GM19467 (cell line): ENCODE measurements around the gene CXCR6.

Source experiments
- ATAC-seq: cut with Tn5 transposase; IDR thresholded peaks from one replicate; pipeline ENCODE4 v1.9.1; 2021; ENCODE audit warnings: mild to moderate bottlenecking, moderate library complexity; ENCODE audit not compliant: unreplicated experiment

The CXCR6 gene

DNA sequence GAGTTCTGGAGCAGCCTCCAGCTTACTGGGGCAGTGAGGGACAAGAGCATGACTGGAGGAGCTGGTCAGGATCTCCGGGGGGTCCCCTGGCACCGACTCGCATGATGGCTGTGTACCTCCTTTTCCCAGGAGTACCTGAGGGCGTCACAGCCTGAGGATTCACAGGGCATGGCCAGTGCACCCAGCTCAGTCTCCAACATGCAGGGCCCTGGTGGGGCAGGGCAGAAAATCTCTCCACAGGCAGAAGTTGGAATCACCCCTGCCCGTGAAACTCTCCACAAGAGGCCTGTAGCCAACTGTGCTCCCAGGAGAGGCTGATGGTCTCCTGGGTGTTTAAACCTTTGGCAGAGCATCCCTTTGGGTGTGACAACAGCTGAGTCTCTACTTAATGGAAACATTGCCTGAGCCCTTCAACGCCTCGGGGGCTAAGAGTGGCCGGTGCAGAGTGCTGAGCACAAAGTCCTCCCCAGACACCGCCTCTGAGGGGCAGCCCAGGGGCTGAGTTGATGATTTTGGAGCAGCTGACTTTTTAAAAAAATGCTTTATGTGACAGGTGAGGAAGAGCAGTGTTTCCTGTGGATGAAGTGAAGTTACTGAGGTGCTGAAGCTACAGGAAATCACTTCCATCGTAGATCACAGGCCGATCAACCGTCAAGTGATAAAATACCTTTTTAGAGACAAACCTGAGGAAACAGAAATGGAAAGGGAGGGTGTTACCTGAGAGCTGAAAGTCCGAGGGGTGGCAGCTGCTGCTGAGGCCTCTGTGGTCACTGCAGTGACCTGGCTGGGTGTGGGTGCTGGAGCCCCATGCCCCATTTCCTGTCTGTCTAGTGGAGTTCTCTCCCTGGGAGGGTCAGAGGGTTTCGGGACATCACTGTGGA, 21.9 kb upstream of the CXCR6 start:
- ATAC-seq: no peak

DNA sequence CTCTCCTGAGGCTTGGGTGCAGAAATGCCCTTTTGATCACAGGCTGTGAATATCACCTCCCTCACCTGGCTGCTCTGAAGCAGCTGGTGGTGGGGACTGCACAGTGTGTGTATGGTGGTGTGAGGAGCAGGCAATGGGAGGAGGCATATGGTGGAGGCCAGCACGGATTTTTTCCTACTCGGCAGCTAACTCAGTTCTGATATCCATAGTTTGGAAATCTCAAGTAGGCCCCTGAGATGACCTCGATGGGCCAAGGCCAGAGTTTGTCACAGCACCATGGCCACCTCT, 21.3 kb upstream of the CXCR6 start:
- ATAC-seq: no peak

DNA sequence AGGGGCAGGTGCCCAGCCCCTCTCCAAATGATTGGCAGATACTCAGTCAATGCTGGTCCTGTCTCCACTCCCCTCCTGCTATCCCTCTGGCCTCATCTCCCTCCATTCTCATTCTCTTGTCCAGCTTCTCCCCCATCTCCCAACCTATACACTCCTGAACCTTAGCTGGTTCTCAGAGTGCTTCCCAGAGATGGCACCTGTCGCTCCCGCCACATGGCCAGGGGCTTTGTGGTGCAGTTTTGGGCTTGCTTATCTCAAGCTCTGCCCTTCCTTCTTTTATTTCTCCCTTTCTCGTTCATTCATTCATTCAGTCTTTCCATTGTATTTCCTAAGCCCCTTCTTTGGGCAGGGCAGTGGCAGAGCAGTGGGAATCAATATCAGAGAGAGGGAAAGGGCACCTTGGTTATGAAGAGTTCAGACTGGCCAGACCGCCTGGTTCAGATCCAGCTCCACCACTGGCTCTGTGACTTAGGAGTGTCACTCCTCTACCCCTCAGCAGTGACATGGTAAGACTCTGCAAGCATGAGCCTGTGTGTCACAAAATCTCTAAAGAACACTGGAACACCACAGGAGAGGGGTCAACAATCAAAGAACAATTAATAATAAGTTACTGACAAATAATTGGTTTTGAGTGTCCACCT, 20.2 kb upstream of the CXCR6 start:
- no peak for ATAC-seq

DNA sequence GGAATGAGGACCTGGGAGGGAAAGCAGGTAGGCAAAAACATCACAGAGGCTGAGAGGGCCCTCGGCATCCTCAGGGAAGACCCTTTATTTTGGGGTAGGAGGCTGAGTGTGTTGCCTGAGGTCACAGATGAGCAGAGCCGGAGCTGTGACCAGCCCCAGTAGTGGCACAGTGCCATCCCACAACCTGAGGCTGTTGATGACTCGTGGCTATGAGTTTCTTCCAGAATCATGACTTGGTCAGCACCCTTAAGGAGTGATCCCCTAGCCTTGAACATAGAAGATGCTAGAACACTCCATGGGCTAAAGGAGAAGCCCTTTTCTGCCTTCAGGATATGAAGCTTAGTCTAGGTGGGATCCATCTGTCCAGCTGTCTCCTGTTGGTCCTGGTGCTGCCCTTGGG, 19.5 kb upstream of the CXCR6 start:
- no peak for ATAC-seq

DNA sequence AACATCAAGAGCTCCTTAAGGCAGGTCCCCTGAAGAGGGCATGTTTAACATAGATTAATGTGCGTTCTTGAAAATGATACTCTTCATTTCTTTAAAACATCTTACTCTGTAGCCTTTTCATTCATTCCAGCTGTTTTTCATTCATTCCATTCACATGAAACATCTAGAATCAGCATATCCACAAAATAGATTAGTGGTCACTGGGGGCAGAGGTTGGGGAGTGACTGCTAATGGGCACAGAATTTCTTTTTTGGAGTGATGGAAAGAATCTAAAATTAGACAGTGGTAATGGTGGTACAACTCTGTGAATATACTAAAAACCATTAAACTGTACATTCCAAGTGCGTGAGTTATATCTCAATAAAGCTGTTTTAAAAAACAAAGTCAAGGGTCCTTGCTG, 15.4 kb upstream of the CXCR6 start:
- ATAC-seq: no peak

DNA sequence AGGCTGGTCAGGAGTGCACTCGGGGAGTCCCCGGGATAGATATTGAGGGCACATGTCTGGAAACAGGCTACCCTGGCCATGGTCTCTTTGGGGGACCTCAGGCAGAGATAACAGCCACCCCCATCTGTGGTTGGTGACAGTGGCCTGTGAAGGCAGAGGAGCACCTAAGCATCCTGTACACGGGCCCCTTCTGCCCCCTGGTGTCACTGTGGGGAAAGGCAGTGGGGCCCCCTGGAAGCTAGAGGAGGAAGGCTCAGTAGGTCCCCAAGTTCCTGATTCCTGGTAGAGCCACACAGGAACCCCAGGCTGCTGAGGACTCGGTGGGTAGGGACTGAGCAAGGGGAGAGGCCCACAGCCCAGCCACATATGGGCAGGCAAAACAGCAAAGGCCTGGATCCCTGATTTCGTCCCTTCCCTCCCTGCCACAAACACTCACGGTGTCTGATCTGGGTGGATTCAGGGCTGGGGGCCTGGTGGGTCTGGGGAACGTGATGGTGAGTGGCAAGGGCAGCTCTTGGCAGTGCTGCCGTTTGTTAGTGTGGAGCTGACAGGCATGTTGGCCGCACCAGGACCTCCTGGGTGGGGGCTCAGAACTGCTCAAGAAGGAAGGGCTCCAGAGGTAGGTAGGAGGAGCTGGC, 14.1 kb upstream of the CXCR6 start:
- no peak for ATAC-seq

DNA sequence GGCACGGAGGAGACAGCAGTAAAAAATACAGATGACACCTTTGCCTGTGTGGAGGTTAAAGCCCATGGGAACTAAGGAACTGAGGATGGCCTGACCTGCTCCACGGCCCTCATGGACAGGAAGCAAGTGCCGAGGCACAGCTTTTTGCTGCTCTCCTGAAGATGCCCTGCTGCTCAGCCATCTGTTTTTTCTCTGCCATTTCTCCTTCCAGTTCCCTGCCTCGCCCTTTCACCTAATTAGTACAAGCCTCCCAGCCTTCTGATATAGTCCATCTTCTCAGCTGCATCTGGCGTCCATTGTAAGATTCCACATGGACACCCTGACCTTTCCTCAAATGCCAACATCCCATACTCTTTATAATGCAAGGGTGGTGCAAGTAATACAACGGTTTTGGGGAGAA, 11.8 kb upstream of the CXCR6 start:
- no peak for ATAC-seq

DNA sequence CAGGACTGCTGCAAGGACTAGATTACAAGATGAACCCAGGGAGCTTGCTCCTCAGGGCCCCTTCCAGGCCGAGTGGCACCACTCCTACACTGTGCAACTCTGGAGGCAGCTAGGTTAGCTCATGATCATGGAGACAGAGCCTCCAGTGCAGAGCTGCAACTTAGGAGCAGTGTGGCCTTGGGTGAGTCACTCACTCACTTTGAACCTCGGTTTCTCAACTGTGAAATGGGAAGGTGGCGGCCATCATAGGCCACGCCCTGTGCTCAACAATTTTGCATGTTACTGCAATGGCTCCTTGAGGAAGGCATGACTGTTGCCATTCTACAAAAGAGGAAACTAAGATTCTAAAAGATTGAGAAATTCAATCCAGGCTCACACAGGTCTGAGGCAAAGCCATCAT, 11.2 kb upstream of the CXCR6 start:
- no peak for ATAC-seq

DNA sequence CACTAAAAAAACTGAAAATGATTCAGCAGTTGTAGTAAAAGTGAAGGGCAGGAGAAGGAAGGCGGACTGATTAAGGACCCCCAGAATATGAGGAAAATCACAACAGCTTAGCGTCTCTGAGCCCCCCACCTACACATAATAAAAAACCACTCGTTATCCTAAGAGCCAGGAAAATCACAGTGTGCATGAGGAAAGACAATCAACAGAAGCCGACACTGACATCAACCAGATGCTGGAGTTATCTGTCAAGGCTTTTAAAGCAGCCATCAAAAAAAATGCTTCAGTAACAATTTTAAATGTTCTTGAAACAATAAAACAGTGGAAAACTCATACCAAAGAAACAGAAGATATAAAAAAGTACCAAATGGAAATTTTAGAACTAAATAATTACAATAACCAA, 9.7 kb upstream of the CXCR6 start:
- ATAC-seq: no peak

DNA sequence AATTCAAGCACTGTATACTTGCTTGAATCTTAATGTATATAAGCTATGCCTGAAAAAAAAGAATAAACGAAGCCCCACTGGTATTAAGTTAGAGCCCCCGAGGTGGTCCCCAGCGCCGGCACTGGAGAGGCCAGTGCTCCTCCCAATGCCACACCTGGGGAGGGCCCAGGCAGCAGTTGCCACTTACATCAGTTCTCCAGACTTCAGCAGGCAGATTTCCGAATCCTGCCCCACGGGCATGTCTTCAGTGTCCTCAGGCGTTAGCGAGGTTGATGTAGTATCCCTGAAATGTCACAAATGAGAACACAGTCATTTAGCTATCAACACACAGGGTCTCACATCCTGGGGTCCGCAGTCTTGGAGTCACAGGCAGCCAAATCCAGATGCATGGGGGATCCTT, 7.0 kb upstream of the CXCR6 start:
- no peak for ATAC-seq

DNA sequence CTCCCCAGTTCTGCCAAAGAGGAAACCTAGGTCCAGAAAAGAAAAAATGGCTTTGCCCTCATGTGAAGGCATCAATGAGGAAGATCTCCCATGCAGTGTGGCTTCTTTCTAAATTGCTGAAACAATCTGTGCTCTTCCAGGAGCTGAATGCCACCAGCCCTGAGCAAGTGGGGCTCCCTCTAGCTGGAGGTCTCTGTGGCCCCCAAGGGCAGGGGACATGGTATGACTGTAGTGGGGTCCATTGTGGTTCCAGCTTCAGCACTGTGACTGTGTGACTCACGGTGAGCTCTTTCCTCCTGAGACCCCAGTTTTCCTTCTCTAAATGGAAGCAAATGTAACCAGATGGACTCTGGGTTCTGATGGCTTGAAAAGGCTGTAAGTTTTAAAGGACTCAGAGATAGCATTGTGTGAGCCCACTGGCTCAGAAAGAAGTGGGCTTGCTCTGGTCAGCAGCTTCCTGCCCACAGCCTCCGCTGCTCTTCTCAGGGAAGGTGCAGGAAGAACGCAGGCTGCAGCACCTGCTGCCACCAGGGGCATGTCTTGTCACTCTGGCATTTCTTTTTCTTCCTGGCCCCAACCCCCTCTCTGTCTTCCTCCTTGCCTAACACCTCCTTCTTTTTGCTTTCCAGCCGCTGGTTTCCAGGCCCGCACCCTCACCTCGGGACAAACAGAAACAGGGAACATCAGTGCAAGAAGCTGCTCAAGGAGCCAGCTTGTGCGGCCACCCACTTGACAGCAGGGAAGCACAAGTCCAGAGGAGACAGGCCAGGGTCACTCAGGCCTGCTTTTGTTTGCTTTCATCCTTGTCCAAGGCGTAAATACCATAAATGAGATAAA, 5.8 kb upstream of the CXCR6 start:
- no peak for ATAC-seq

DNA sequence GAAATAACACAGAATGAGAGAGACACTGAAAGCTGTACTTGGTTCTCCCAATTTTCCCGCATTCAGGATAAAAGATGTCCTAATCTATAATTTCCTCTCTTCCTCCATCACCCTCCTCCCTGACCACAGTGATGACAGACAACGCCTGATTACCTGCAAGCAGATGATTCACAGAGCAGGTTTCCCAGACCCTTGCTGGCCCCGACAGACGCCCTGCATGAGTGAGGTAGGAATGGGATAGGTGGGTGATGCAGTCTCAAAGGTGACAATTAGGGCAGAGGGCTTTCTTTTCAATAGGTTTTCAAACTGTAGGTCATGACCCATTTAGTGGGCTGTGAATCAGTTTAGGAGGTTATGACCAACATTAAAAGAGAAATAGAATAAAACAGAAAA, 5.2 kb upstream of the CXCR6 start:
- ATAC-seq: no peak

DNA sequence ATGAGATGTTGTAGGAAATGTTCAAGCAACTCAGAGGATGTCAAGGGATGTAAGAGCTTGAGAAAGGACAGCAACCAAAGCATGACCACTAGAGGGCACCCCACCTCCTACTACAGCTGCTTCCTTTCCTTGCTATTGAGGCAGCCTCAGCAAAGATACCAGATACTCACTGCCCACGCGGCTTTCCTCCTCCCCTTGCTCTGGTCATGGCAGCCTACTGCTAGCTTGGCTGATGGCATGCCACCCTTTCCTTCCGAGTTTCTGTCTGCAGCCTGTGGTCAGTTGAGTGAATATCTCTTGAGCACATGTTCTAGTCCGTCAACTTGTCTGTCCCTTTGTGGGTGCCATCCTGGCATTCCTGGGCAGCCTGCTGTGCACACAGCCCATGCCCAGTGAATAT, 4.4 kb upstream of the CXCR6 start:
- ATAC-seq: no peak

DNA sequence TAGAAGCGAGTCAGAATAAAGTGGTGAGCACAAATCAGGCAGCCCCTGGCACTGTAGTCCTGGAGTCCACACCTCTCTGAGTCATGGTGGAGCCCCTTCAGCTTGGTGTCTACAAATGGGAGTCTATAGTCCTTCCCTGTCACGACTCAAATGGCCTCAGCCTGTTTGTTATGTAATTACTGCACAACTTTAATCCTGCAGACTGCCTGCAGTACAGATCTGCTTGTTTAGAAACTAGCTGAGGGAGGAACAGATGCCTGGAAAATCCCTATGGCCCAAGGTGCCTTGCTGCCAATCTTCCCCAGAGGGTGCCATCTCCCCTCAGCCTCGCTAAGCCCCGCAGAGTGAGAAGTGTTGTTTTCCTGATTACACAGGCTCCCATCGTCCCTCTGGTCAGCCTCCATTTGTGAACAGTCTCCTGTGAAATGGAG, 3.9 kb upstream of the CXCR6 start:
- no peak for ATAC-seq

DNA sequence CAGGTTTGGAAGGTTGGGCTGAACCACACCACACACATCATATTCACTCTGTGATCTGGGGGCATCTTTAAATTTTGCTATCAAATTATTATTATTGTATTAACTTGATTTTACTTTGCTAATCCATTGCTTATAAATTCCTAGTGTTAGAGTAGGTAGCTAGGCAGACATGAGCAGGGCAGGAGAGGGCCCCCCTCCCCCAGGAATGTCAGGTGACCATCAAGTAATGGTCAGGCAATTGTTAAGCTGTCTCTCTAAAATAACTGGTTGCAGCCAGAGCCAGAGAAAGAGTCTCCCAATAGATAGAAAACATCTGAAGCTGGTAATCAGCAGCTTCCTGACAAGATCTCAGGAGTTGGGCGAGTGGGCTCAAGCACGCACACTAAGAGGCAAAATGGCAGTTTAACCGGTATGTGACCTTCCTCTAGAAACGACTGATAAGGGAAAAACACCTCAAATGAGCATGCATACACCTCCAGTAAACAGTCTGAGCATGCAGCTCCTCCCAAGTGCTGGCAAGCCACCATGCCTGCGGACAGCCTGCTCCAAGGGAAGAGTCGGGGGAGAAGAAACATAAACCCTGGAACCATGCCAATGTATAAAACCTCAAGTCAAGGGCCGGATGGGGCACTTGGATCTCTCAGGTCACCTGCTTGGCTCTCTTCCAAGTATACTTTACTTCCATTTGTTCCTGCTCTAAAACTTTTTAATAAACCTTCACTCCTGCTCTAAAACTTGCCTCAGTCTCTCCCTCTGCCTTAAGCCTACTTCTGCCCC, 3.1 kb upstream of the CXCR6 start:
- ATAC-seq: no peak

DNA sequence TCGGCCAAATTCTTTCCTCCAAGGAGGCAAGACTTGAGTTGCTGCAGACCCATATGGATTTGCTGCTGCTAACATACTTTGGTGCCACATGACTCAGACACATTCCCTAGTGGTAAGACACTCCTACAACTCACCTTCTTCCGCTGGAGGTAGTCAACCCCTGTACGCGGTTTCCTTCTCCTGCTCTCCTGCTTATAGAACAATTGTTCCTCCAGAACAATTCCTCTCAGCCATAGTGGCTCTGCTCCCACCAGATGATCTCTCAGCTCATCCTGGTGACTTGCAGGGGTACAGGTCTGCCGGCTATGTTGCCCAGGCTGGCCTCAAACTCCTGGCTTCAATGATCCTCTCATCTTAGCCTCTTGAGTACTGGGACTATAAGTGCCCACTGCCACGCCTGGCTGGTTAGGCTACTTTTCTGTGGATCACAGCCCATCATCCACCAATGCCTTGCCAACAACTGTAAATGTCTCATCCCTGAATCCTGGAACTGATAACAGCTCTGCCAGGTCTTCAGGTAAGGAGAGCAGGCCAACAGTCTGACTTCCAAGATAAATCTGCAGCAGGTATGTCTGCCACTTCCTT, 2.4 kb upstream of the CXCR6 start:
- ATAC-seq: no peak

DNA sequence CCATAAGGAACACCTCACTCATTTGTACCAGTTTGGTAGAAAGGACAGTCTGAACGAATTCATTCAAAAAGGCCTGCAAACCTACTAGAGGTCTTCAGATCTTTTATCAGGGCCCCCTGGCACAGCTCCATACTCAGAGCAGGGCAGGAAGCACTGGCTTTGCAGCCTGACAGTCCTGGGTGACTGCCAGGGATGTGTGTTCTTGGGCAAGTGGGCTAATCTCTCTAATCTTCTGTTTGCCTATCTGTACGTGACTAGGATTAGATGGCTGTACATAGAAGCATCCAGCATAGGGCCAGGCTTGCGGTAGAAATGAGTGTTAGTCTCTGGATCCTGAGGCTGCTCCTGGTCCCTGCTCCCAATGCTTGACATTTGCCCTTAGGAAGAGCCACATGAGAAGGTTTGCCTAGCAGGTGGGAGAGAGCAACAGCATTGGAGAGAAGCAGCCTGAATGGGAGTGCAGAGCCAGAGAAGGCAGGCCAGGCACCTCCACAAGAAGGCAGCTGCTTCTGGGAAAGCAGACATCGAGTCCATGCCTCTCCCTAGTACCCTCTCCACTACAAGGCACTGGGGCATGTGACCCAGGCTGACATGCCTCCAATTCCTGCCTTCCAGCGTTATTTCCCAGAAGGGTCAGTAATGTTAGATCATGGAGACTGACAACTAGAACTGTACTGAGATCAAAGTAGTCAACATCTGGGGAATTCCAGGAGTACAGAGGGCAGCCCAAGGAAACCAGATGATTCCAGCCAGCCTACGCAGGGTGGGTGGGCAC, 1.0 kb upstream of the CXCR6 start:
- no peak for ATAC-seq

DNA sequence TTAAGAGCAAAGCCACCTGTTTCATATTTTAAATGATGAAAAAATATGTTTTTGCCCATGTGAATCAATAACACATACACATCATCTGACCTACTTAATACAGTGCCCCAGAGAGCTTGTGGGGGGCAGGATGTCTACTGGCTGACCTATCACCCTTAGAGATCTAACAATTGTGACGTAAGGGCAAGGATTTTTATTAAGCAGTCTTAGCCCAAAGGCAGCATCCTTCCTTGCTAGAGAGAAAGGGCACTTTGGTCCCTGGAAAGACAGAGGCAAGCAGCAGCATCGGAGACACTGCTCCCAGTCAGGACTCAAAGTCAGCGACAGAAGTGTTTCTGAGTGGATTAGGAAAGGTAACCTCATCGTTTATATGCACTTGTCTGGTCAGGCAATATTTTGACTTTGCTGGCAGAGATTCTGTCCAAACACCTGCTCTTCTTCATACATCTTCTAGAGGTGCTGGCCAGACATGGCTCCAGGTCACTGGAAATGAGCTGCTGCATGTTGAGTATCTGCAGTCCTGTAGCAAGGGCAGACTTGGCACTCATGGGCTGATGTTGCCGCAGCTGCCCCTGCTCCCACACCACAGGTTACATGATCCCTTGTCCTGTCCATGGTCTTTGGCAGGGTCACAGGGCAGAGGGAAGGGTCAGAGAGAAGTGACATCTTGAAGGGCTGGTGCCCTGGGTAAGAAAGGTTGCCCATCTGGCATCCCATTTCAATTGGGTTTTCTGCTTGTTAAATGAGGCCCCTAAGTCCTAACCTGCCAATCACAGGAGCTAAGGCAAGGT, 1.8 kb downstream of the CXCR6 start:
- ATAC-seq: no peak

DNA sequence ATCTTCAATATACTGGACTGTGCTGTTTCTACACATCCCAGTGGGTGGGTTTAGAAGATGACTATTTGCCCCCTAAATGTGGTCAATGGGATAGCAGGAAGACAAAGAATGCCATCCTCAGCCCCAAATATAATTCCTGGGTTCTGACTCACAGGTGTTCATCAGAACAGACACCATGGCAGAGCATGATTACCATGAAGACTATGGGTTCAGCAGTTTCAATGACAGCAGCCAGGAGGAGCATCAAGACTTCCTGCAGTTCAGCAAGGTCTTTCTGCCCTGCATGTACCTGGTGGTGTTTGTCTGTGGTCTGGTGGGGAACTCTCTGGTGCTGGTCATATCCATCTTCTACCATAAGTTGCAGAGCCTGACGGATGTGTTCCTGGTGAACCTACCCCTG, 3.0 kb downstream of the CXCR6 start:
- no peak for ATAC-seq
